ENCODE measurements around the gene CEP72.
"Not testable (repeated sequence)": the region's sequence is repeated elsewhere in the genome, so short reads cannot be mapped to it uniquely, and the experiment has no call there.

Gene CEP72

DNA sequence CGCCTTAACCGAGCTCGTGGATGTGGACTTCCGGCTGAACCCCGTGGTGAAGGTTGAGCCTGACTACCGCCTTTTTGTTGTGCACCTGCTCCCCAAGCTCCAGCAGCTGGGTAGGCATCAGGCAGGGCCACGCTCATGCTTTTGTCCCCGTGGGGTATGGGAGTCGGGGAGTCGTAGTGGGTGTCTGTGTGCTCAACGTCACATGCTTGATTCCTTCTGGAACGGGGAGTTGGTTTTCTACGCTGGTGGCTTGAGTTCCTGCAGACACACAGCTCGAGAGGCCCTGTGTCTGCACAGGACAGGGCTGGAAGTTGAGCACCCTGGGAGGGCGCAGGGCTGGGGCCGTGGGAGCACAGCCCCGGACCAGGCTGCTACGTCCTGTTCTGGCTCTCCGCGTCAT is 8.0 kb downstream of the CEP72 start:
- DNase-seq, result no peak

DNA sequence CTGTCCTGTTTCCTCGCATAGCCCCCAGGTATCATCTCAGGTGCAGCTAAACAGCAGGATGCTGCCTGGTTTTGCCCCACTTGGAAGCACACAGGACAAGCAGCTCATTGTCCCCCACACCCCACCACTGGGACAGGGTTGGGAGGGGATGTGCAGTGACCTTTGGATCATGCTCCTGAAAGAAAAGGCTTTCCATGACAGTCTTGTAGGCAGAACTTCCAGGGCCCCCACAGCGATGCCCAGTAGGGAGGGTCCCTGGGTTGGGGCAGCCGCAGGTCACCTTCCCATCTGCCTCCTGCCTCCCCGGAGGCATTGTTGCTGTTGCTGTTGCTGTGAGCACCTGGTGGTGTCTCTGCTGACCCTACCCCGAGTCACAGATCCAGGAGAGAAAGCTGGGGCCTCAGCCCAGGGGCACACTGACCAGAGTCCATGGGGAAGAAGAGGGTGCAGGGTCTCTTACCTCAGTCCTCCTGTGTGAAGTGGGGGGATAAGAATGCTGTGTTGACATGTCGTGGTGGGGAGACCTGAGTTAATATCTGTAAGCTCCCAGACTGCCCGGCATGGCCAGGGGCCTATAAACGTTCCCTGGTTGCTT is 8.5 kb downstream of the CEP72 start:
- no peak for DNase-seq

DNA sequence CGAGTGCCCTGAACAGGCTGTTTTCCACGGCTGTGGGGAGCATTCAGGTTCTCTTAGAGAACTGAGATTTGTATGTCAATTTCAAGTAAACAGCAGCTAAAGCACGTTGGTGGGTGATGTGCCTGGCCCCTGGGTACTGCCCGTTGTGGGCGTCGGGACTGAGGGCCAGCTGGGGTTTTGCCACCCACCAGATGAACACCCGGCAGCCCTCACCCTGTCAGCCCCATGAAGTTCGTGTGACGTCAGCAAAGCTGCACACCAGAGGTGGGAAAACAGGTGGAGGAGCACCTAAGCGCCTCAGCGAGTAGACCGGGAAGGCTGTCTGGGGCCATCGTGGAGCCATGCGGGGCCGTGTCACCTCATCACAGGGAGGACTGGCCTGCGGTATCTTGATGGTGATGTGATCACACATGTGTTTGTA is 9.2 kb downstream of the CEP72 start:
- no peak for DNase-seq

DNA sequence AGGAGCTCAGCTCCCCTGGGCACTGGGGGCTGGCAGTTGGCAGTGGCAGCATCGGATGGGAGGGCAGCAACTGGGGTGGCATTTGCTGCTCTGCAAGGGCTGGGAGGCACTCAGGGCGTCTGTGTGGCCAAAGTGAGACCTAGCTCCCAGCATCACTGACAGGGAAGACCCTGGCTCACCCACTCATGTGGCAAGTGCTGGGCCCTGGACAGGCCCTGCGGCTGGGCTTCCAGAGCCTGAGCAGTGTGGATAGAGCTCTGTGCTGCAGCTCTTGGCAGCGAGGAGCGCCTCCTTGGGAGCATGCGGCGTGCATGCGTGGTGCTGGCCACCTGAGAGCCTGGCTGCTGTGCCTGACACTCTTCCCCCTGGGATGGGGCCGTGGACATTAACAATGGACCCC is 10.2 kb downstream of the CEP72 start:
- no peak for DNase-seq

DNA sequence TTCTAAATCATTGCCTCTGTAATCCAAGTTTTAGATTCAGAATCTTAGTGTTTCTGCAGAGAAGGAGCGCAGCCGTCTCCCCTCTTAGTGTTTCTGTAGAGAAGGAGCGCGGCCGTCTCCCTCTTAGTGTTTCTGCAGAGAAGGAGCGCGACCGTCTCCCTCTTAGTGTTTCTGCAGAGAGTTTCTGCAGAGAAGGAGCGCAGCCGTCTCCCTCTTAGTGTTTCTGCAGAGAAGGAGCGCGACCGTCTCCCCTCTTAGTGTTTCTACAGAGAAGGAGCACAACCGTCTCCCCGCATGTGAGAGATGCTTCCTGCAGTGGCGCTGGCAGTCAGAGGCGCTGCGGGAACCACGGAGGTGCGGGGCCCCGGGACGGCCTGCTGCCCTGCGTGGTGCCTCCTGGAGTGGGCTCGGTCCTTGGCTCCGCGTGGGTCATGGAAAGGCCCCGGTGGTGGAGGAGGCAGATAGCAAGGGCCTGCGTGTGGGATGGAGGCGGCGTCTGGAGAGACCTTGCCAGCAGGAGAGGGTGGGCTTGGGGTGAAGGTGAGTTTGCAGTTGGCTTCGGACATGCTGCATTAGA is 10.9 kb downstream of the CEP72 start:
- no peak for DNase-seq

DNA sequence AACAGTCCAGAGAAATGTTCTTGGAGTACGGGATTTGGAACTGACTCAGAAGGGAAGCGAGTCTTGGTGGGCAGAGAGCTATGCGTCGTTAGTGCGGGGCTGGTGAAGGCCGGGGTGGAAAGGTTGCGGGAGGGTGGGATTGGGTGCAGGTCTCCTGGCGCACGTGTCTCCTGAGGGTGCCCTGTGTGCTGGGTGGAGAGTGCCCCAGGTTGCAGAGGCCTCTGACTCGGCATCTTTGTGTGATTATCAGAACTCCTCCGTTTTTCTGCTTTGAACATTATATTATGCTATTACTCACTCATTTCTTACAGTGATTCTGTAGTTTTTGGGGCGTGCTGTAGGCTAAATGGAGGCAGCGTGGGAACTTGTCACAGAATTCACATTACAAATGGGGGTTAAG is 11.4 kb downstream of the CEP72 start:
- no peak for DNase-seq

DNA sequence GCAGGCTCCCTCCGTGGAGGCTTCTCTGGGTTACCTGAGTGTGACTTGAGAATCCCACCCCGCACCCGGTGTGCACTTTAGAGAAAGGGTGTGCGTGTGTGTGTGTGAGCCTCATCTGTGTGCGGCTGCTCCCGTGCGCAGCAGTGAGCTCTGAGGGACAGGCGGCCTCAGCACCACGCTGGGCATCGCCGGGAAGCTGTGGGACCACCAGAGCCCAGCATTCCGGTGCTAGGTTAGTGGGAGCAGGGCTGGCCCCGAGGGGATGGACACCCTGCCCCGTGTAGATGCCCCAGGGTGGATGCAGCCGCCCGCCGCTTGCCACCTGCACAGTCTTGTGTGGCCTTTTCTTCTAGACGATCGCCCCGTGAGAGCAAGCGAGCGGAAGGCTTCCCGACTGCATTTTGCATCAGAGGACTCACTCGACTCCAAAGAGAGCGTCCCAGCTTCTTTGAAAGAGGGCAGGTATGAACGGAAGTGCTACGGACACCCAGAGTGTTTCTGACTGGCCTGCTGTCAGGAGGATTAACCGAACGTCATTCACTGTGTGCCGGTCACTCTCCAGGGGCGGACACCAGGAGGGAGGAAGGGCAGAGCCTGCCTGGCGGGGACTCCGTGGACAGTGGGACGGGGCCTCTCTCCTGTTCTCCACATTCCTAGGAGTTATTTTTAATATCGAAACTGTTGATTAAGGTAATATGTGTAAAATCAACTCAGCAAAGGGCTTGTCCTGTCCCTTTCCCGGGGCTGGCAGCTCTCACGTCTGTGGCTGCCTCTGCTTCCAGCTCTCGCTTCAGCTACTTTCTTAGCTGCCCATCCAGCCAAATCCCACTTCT is 12.2 kb downstream of the CEP72 start:
- no peak for DNase-seq

DNA sequence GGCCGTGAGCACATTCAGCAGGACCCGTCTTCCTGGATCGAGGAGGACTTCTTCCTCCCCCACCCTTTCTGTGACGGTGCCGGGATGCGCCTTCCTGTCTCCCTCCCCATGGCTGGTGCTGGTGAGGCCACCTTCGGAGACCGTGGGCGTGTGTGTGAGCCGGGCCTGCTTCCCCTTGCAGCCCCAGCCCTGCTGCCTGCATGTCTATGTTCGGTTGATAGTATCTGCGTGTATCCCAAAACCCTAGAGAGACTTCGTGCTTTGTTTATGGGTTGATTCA is 12.8 kb downstream of the CEP72 start:
- DNase-seq, result no peak

DNA sequence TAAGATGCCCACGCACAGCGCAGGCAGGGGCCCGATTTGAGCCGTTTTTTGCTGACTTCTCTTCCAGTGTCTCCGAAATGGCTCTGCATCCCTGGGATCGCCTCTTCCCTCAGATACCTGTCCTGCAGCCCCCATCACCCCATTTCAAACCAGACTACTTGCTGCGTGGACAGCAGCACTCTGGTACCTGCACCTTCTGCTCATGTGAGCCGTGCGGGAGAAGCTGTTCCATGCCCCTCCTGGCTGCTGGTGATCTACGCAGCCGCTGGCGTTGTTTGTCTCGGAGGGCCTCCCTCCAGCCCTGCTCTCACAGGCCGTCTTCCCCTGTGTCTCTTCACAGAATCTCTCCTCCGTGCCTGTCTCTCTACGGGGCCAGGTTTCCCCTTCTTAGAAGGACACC is 13.4 kb downstream of the CEP72 start:
- no peak for DNase-seq

DNA sequence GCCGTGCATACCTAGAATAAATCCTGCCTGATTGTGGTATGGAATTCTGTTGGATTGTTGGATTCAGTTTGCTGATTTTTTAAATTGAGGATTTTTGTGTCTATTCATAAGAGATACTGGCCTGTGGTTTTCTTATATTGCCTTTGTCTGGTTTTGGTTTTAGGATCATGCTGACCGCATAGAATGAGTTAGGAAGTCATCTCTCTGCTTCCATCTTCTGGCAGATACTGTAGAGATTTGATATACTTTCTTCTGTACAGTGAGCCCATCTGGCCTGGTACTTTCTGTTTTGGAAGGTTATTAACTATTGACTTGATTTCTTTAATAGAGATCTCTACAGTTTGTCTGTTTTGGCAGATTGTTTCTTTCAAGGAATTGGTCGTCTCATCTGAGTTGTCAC is 14.7 kb downstream of the CEP72 start:
- no peak for DNase-seq

DNA sequence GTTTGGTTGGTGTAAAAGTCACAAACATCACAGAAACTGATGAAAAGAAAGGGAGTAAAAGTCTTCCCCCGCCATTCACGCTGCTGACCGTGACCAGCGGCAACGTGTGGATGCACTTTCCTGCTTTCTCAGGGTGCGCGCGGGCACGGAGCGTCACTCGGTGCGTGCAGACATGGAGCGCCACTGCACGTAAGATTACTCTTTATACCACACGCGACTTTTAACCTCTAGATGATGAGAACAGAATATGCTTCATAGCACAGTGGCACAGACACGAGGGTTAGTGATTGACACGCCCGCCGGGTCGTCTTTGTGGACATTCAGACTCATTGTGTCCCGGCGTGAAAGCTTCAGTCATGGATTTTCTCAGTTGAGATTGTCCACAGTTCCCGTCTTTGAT is 15.7 kb downstream of the CEP72 start:
- no peak for DNase-seq

DNA sequence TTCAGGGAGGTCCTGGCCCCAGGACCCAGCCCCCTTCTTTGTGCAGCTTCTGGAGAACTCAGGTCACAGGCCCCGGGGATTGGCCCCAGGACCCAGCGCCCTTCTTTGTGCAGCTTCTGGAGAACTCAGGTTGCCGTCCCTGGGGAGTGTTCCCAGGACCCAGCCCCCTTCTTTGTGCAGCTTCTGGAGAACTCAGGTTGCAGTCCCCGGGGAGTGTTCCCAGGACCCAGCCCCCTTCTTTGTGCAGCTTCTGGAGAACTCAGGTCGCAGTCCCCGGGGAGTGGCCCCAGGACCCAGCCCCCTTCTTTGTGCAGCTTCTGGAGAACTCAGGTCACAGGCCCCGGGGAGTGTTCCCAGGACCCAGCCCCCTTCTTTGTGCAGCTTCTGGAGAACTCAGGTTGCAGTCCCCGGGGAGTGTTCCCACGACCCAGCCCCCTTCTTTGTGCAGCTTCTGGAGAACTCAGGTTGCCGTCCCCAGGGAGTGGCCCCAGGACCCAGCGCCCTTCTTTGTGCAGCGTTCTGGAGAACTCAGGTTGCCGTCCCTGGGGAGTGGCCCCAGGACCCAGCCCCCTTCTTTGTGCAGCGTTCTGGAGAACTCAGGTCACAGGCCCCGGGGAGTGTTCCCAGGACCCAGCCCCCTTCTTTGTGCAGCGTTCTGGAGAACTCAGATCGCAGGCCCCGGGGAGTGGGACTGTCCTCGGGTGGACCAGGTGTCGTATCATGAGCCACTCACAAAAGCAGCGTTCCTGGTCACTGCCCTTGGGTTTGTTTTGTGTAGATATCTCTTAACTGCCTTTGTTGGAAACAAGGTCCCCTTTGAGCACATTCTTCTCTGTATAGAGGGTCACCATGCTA is 16.4 kb downstream of the CEP72 start:
- DNase-seq, result not testable (repeated sequence)

DNA sequence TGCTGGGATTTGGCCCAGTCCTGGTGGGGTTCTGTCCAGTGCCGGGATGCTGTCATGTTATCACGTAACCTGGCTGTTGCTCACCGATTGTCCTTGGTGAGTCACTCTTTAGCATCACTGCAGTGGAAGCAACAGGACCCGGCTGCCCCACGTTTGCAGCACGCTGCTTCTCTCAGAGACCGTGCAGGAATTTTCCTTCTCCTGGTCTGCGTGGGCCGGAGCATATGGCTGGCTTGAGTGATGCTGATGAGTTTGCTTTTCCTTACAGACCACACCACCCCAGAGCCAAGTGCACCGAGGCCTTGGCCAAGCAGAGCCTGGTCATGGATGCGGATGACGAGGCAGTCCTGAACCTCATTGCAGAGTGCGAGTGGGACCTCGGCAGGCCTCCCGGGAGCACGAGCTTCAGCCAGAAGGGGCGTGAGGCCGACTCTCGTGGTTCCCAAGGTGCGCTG is 21.4 kb downstream of the CEP72 start:
- DNase-seq, result no peak

DNA sequence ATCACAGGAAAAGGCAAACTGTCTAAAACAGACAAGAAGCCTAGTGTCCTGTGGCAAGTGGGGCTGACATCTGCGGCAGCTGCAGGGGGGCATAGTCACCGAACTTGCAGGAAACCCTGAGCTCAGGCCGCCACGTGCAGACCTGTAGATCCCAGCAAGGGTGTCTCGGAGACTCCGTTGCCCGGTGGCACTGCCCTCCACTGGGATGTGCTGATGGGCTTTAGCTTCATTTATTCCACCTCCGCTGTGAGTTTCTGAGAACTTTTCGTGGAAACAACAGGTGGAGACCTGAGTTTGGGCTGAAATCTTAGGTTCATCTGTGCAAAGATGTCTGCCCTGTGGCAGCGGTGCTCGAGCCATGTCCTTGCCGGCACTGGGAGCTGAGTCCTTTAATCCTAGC is 22.1 kb downstream of the CEP72 start:
- DNase-seq, result no peak

DNA sequence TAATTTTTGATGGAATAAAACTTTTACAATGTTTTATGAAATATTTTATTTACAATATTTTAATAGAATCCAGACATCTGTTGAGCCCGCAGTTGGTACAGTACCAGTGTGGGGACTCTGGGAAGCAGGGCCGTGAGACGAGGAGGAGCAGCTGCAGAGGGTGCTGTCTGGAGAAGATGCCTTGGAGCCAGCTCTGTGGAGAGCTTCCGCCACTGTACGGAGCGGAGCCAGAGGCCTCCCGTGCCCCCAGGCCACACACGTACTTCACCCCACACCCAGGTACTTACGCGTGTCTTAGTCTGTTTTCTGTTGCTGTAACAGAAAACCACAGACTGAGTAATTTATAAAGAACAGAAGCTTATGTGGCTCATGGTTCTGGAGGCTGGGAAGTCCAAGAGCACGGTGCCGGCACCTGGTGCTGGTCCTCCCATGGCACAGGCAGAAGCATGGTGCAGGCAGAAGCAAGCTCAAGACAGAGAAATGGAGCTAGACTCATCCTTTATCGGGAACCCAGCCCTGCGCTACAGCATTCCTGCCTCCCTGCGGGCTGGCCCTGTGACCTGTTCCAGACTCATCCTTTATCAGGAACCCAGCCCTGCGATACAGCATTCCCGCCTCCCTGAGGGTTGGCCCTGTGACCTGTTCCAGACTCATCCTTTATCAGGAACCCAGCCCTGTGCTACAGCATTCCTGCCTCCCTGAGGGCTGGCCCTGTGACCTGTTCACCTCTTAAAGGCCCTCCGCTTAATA is 23.3 kb downstream of the CEP72 start:
- no peak for DNase-seq

DNA sequence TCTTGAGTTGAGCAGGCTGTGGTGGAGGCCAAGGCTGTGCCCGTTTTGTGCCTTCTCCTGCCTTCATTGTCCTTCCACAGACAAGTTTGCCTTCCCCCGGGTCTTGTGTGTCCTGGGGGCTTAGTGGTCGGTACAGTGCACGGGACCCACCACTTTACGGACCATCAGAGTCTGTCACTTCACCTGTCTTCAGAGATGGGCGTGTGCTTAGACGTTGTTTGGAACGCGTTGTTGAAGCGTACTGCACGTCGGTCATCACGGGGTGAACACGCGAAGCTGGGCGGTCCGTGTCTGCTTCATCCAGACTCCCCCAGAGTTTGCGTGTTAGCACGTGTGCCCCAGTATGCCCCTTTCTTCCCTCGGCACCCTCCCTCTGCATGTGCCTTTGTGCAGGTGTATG is 24.8 kb downstream of the CEP72 start:
- DNase-seq, result no peak

DNA sequence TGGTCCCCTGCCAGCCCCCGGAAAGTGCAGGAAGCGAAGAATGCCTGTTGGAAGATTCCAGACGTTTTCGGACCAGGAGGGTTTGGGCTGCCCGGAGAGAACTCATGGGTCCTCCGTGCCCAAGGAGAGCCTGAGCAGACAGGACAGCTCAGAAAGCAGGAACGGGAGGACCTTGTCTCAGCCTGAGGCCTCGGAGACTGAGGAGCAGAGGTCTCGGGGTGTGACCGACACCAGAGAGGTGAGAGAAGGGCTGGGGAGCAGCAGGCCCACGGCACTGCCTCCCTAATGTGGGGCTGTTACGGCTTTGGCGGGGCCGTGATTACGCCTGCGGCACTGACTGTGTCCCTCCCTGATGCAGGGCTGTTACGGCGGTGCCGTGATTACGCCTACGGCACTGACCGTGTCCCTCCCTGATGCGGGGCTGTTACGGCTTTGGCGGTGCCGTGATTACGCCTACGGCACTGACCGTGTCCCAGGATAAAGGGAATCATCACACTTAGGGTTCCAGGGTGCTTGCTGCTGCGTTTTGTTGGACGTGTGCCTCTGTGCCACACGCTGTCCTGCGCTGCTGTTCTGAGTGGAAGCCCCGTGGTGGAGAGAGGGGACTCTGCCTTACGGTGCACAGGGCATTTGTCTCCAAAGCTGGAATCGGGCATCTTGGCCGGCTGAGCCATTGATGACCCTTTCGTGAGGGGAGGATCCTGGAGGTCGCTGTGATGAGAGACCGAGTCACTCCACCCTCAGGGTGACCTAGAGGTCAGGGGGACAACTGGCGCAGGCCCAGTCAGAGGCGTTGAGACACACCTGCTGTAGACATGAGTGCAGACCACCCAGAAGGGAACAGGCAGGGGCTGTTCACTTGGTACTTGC is 25.7 kb downstream of the CEP72 start:
- DNase-seq, result no peak

DNA sequence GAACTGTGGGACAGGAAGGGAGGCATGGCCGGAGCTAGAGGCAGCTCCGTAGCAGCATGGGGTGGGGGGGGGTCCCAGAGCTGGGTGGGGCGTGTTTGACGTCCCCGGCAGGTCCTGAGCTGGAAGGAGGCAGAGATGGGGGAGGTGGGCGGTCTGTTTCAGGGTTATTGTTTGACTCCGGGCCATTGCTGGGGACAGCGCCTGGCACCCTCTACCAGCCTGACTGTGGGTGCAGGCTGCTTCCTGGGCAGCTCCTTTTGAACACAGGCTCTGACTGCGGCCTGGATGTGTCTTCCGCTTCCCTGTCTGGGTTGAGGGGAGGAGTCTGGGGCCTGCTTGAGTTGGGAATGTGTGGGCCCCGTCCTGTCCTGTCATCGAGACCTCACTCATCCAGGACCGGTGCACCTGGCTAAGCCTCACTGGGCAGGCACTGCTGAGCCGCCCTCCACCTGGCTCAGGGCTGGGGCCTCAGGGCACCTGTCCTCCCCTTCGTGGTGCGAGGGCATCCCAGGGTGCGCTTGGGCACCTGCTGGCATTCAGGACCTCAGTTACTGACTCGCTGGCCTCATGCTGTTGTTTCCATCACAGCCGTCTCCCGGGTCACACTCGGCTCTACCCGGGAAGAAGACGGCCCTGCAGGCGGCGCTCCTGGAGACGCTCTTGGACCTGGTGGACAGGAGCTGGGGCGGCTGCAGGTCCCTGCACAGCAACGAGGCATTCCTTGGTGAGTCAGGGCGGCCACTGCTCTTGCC is 26.5 kb downstream of the CEP72 start:
- no peak for DNase-seq

DNA sequence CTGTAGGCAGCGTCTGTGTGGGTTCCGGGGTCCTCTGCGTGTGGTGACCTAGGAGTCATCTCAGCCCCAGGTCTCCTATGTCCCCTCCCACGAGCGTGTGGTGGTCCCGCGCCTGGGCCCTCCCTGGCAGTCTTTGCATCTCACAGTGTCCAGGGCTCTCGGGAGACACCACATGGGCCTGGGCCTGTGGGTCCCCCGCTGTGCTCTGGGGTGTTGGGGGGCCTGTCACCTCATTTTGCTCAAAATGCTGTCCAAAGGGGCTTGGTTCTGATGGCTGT is 27.1 kb downstream of the CEP72 start:
- DNase-seq, result no peak

DNA sequence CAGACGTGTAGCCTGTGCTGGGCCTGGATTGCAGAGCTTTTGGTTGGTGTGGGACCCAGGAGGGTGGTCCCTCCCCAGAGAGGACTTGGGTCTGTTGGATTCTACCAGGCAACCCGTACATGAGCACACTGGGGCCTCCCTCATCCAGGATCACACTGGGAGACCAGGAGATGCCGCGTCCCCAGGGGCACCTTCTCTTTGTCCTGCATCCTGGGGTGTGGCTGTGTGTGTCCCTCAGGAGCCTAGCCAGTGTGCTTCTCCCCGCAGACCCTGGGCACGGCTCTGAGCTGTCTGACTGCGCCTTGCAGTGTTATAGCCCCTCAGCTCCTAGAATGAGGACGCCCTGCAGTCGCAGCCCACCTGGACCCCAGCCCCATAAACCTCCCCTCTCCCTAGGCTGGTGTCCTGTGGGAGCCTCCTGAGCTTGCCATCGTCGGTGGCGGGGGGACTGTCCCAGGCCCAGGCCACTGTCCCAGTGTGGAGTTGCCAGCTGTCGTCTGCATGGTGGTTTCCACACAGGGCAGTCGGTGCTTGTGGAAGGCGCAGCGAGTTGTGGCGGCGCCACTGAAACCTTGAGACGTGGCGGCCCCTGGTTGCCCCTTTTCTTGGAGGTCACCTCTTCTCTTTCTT is 27.6 kb downstream of the CEP72 start:
- DNase-seq, result no peak

All from stimulated activated naive CD4-positive, alpha-beta T cell (primary cell).